ENCODE data around the gene NUDT16L1. TPM values are rescaled to one million over a fixed set of nuclear protein-coding genes. Genes with fewer than 3 reads are reported as not detected.

The NUDT16L1 gene
- total RNA-seq, 1 experiment from 2014 or later, result 32.6 TPM

Small RNA genes within 50 kb of the gene (microRNA-seq; reads per million reads assigned to microRNA genes)
- gene MIR6769A, result 1.1 reads per million

Other genes with a start within 250 kb of the NUDT16L1 start
- gene NMRAL1, start 218.9 kb upstream of the NUDT16L1 start, total RNA-seq (2022), result 101 and 118 TPM in 2 replicates
- 79.2 and 103 TPM in 2 replicates for gene HMOX2, start 217.2 kb upstream of the NUDT16L1 start, total RNA-seq (2022)
- 6.2 and 7.9 TPM in 2 replicates for gene CDIP1, start 154.8 kb upstream of the NUDT16L1 start, total RNA-seq (2022)
- not detected in 2 replicates for gene C16orf96, start 137.2 kb upstream of the NUDT16L1 start, total RNA-seq (2022)
- gene UBALD1, start 78.7 kb upstream of the NUDT16L1 start, total RNA-seq (2022), result 54.4 and 55.6 TPM in 2 replicates
- 105 and 114 TPM in 2 replicates for gene MGRN1, start 68.7 kb upstream of the NUDT16L1 start, total RNA-seq (2022)
- gene ANKS3, start 40.7 kb downstream of the NUDT16L1 start, total RNA-seq (2022), result 44.7 and 46.9 TPM in 2 replicates
- gene DNAAF8, start 41.0 kb downstream of the NUDT16L1 start, total RNA-seq (2022), result 0.27 and 1.8 TPM in 2 replicates
- 23.6 and 25.6 TPM in 2 replicates for gene ZNF500, start 73.6 kb downstream of the NUDT16L1 start, total RNA-seq (2022)
- not detected in 2 replicates for gene SEPTIN12, start 94.8 kb downstream of the NUDT16L1 start, total RNA-seq (2022)
- 208 and 235 TPM in 2 replicates for gene SMIM22, start 101.8 kb downstream of the NUDT16L1 start, total RNA-seq (2022)
- gene ROGDI, start 109.1 kb downstream of the NUDT16L1 start, total RNA-seq (2022), result 17.9 and 20.8 TPM in 2 replicates
- gene GLYR1, start 153.7 kb downstream of the NUDT16L1 start, total RNA-seq (2022), result 158 and 159 TPM in 2 replicates
- gene UBN1, start 153.9 kb downstream of the NUDT16L1 start, total RNA-seq (2022), result 50.5 and 55.4 TPM in 2 replicates
- 75.0 and 104 TPM in 2 replicates for gene PPL, start 243.6 kb downstream of the NUDT16L1 start, total RNA-seq (2022)

All from Calu3 (cell line).